ENCODE results near the gene ZNF44.

The ZNF44 gene

DNA sequence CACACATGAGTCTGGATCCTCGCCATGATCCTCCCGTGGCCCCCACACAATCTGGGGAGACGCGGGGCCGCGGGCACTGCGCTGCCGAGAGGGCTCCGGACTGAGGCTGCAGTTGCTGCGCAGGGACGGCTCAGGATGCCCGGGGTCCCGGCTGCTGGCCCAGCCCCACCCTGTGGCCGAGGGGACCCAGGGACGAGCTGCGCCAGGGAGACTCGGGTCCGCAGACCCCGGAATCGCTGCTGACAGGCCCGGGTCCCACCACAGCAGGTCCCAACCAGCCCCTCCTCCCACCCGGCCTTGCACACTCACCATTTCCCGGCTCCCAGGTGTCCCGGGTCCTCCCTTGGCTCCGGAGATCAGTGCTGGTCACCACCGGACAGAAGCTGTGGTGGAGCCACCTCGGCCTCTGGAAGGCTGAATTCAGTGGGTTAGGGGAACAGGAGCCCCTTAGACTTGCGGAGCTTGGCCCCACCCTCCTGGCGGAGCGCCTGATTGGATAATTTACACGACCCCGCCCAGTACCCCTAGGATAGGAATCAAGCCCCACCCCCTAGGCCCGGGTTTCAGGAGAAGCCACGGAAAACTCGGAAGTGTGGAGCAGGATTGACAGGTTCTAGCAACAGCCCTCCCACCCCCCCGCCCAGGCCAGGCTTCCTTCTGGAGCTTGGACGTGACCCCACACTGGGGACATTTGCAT lies 57.4 kb downstream of the ZNF44 start:
- Histone ChIP-seq H3K36me3 (replicated peaks) (no peaks in the 10 kb centered on the region), H3K4me1 (no peaks in the 10 kb centered on the region), H3K4me3 (no peak overlapping the region), H3K27me3 (ENCODE audit: low read depth) (no peaks in the 10 kb centered on the region), H3K9me3 (no peaks in the 10 kb centered on the region)
- in situ Hi-C loops (cut with MboI; ENCODE audit: low sequenced_read_pairs), result no loop called here
- no peak for DNase-seq (ENCODE audit: low spot score in 2 of 2)

DNA sequence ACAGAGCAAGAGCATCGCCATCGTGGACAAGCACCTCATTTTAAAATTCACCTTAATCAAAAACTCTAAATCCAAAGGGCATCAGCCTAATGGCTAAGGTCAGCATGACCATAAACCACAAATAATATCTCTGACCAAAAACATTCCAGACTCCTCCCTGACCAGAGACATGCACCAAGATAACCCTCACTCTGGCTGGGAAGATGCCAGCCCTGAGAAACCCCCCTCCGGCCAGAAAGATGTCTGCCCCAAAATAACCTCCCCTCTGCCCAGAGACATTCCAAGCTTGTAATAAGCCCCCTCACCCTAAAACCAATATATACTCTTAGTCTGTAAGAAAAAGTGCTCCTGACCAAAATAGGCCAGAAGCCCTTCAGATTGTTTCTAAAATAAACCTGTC lies 61.7 kb downstream of the ZNF44 start:
- Histone ChIP-seq H3K9me3 (no peaks in the 10 kb centered on the region), H3K4me1 (no peaks in the 10 kb centered on the region), H3K4me3 (no peak overlapping the region), H3K27me3 (ENCODE audit: low read depth) (no peaks in the 10 kb centered on the region), H3K36me3 (replicated peaks) (no peaks in the 10 kb centered on the region)
- no peak for DNase-seq (ENCODE audit: low spot score in 2 of 2)
- in situ Hi-C loops (cut with MboI; ENCODE audit: low sequenced_read_pairs), result no loop called here

DNA sequence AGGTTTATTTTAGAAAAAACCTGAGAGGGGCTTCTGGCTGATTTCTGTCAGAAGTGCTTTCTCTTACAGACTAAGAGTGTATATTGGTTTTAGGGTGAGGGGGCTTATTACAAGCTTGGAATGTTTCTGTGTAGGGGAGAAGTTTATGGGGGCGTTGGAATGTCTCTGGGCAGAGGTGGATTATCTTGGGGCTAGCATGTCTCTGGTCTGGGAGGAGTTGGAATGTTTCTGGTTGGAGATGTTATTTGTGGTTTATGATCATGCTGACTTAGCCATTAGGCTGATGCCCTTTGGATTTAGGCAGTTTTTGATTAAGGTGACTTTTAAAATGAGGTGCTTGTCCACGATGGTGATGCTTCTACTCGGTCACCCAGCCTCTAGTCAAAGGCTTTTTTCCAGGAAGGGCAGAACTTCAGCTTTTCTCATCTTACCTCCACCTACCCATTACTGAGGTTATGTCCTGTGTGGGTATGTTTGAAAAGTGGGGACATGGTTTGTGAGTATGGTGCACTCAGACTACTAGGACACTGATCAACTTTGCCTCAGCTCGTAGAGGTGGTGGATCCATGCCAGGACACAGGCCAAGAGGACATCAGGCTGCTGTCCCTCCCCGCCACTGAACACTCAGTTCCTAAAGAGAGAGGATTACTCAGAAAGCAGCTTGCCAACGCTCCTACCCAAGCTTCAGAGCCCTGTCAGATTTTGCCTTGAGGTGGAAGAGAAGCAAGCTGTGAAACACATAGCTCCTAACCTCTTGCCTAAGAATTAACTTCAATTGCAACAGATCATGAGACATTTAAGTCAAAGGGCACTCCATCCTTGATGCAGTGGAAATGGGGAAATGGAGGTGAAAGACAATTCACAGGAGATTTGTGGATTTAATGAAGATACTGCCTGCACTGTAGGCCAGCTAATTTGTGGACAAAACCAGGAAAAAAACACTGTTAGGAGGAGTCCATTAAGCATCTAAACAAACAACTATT lies 63.6 kb downstream of the ZNF44 start:
- Histone ChIP-seq H3K27me3 (ENCODE audit: low read depth) (no peaks in the 10 kb centered on the region), H3K9me3 (no peaks in the 10 kb centered on the region), H3K4me1 (no peaks in the 10 kb centered on the region), H3K36me3 (replicated peaks) (no peaks in the 10 kb centered on the region), H3K4me3 (no peak overlapping the region)
- DNase-seq (ENCODE audit: low spot score in 2 of 2), result no peak
- in situ Hi-C loops (cut with MboI; ENCODE audit: low sequenced_read_pairs), result no loop called here

DNA sequence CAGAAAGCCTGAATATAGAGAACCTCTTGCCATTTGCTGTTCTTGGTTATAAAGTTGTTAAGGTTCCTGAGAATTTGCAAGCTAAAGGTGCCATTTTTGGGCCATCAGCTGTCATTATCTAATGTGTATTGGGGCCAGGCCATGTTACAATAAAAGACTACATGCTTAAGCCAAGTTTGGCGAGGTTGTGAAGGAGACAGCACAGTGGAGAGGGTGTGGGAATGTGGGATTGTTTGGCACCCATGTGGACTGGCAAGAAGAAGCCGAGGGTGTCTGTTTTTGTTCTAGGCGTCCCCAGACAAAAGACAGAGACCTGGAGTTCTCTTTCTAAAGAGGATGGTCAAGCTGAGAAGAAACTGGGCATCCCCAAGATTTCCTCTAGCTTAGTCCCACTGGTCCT lies 64.7 kb downstream of the ZNF44 start:
- in situ Hi-C loops (cut with MboI; ENCODE audit: low sequenced_read_pairs), result no loop called here
- Histone ChIP-seq H3K9me3 (no peaks in the 10 kb centered on the region), H3K4me1 (no peaks in the 10 kb centered on the region), H3K36me3 (replicated peaks) (no peaks in the 10 kb centered on the region), H3K27me3 (ENCODE audit: low read depth) (no peaks in the 10 kb centered on the region), H3K4me3 (no peak overlapping the region)
- no peak for DNase-seq (ENCODE audit: low spot score in 2 of 2)

DNA sequence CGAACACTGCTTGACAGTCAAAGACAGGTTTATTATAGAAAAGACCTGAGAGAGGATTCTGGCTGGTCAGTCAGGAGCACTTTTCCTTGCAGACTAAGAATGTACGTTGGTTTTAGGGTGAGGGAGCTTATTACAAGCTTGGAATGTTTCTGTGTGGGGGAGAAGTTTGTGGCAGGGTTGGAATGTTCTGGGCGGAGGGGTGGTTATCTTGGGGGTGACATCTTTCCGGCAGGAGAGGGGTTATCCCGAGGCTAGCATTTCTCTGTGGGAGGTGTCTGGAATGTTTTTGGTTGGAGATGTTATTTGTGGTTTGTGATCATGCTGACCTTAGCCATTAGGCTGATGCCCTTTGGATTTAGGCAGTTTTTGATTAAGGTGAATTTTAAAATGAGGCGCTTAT lies 70.0 kb downstream of the ZNF44 start:
- H3K4me3 ChIP-seq, result no peak overlapping the region
- peaks cover 5% of the 10 kb centered on the region; the same call in 1 of the 2 replicates for H3K9me3 ChIP-seq
- H3K36me3 ChIP-seq (replicated peaks), result no peaks in the 10 kb centered on the region
- in situ Hi-C loops (cut with MboI; ENCODE audit: low sequenced_read_pairs), result no loop called here
- no peak for DNase-seq (ENCODE audit: low spot score in 2 of 2)
- H3K27me3 ChIP-seq (ENCODE audit: low read depth), result no peaks in the 10 kb centered on the region
- no peaks in the 10 kb centered on the region for H3K4me1 ChIP-seq

DNA sequence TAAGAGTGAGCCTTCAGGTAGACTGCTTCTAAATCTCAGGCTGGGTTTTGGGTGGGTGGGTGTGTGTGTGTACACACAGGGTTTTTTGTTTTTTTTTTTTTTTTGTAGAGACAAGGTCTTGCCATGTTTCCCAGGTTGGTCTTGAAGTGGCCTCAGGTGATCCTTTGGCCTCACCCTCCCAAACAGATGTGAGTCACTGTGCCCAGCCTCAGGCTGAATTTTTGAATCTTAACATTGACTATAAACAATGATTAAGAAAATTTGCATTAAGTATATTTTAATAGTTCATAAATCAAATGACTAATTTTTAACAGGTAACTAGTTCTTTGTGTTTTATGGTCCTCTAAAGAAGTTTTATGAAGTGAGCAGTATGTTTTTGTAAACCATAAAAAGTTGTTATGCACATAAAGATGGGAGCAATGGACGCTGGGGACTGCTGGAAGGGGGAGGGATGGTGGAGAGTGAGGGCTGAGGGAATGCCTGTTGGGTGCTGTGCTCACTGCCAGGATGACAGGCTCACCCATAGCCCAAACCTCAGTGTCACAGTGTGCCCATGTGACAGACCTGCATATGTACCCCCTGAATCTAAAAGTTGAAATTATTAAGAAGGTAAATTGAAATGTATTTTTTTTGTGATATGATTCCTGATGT lies 71.6 kb downstream of the ZNF44 start:
- H3K4me3 ChIP-seq, result no peak overlapping the region
- no peaks in the 10 kb centered on the region for H3K4me1 ChIP-seq
- H3K9me3 ChIP-seq, result peaks cover 5% of the 10 kb centered on the region; the same call in 1 of the 2 replicates
- DNase-seq (ENCODE audit: low spot score in 2 of 2), result no peak
- in situ Hi-C loops (cut with MboI; ENCODE audit: low sequenced_read_pairs), result no loop called here
- no peaks in the 10 kb centered on the region for H3K27me3 ChIP-seq (ENCODE audit: low read depth)
- H3K36me3 ChIP-seq (replicated peaks), result no peaks in the 10 kb centered on the region
